ENCODE results near the gene RILPL2. TPM values are rescaled to one million over a fixed set of nuclear protein-coding genes. Genes with fewer than 3 reads are reported as not detected.

The RILPL2 gene
- total RNA-seq, 6 experiments from 2014 or later, result 1.6 to 2.7 (median 1.8) TPM

DNA sequence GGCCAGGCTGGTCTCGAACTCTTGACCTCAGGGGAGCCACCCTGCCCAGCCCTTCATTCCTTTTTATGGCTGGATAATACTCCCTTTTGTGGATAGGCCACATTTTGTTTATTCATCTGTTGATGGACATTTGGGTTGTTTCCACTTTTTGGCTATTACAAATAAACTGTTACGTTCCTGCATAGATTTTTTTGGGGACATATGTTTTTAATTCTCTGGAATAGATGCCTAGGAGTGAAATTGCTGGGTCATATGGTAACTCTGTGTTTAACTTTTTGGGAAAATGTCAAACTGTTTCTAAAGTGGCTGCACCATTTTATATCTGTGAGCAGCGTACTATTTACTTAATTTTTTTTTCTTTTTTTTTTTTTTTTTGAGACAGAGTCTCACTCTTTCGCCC lies 42.7 kb downstream of the RILPL2 start:
- WGBS (ENCODE audit: insufficient coverage, low coverage, low lambda C conversion rate, missing lambda C conversion rate), result 93% methylated on average over 3 of the region's 4 CpGs
- no peak overlapping the region for H3K27ac ChIP-seq
- H3K4me1 ChIP-seq, result peaks cover 0 to 16% (median 3%) of the 10 kb centered on the region in 4 donors
- no peak for ATAC-seq
- TF ChIP-seq, protein P1, sequence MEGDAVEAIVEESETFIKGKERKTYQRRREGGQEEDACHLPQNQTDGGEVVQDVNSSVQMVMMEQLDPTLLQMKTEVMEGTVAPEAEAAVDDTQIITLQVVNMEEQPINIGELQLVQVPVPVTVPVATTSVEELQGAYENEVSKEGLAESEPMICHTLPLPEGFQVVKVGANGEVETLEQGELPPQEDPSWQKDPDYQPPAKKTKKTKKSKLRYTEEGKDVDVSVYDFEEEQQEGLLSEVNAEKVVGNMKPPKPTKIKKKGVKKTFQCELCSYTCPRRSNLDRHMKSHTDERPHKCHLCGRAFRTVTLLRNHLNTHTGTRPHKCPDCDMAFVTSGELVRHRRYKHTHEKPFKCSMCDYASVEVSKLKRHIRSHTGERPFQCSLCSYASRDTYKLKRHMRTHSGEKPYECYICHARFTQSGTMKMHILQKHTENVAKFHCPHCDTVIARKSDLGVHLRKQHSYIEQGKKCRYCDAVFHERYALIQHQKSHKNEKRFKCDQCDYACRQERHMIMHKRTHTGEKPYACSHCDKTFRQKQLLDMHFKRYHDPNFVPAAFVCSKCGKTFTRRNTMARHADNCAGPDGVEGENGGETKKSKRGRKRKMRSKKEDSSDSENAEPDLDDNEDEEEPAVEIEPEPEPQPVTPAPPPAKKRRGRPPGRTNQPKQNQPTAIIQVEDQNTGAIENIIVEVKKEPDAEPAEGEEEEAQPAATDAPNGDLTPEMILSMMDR (IDR thresholded peaks at IDR 0.05), result no peak
- no peak for TF ChIP-seq POLR2A (IDR thresholded peaks at IDR 0.05)
- no peak overlapping the region for H3K4me3 ChIP-seq
- no peaks in the 10 kb centered on the region for H3K9me3 ChIP-seq
- H3K27me3 ChIP-seq, result no peaks in the 10 kb centered on the region
- DNase-seq, result no peak
- intact Hi-C loops (cut with DNase I), result no loop called here
- peaks cover 7 to 72% (median 23%) of the 10 kb centered on the region in 4 donors for H3K36me3 ChIP-seq

DNA sequence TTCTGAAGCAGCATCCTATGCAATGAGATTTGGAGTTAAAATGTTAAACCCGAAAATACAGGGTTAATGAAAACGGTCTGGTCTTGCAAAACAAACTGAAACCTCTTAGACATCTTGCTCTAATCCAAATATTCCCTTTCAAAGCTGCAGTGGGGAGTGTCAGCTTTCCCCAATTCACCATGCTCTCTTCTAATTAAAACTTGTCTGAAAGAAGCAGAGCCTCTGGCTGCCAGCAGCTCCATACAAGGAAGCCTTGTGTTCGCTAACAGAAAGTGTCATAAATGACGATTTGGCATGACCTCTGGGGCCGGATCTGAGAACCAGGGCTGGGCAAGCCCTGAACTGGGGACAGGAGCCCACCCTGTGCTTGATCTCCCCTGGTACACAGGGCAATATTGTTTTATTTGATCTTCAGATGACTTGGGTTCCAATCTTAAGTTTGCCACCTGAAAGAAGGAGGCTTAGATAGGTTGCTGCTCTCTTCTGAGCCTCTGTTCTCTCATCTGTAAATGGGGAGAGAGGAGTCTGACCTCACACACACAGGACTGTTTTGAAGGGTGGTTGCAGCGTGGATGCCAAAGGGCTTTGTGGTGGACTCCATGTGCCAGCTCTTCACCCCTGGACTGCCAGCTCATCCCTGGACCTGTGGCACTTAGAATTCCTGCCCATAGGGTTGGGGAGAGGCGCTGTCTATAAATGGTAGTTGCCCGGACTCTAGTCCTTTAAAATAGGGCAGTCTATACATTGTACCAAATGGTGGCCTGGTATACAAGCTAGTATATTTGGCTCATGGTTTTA lies 44.7 kb downstream of the RILPL2 start:
- DNase-seq, result no peak
- 59% methylated on average over 3 of the region's 8 CpGs for WGBS (ENCODE audit: insufficient coverage, low coverage, low lambda C conversion rate, missing lambda C conversion rate)
- TF ChIP-seq, protein P1 (IDR thresholded peaks at IDR 0.05), result no peak
- no peak for TF ChIP-seq POLR2A (IDR thresholded peaks at IDR 0.05)
- Histone ChIP-seq H3K4me1 (peaks cover 0 to 16% (median 7%) of the 10 kb centered on the region in 4 donors), H3K4me3 (no peak overlapping the region), H3K36me3 (peaks cover 2 to 60% (median 19%) of the 10 kb centered on the region in 4 donors), H3K9me3 (no peaks in the 10 kb centered on the region), H3K27me3 (no peaks in the 10 kb centered on the region), H3K27ac (no peak overlapping the region)
- intact Hi-C loops (cut with DNase I), result no loop called here
- ATAC-seq, result no peak

DNA sequence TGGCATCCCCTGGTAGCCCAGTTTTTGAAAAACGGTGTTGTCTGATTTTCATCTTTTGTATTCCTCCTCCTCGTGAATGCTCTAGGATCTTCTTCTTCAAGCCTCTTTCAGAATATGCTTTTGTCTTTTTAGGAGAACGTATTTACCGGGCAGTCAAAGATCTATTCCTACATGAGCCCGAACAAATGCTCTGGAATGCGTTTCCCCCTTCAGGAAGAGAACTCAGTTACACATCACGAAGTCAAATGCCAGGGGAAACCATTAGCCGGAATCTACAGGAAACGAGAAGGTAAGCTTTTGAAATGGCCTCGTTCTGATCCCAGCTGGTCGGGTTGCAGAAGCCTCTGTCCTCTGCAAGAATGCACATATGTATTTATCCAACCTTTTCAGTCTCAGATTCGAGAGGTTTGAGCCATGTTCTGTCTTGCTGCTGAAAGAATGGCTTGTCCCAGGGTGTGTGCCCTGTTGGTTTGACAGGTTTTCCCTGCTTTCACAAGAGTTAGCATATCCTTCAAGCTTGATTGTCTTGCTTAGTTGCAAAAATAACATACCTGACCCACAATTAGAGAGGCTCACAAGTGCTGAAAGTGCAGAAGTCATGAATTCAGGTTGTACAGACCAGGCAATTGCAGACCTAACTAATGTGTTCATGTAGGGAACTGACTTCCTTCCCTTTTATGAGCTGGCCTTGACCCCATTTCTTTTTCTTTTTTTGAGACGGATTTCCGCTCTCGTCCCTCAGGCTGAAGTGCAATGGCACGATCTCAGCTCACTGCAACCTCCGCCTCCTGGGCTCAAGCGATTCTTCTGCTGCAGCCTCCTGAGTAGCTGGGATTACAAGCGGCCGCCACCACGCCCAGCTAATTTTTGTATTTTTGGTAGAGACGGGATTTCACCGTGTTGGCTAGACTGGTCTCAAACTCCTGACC lies 45.7 kb downstream of the RILPL2 start:
- peak overlapping the region in 2 of 3 donors; percentile 70 to 77 for H3K4me3 ChIP-seq
- WGBS (ENCODE audit: insufficient coverage, low coverage, low lambda C conversion rate, missing lambda C conversion rate), result 62% methylated on average over 23 of the region's 23 CpGs
- H3K4me1 ChIP-seq, result peaks cover 0 to 16% (median 7%) of the 10 kb centered on the region in 4 donors
- no peaks in the 10 kb centered on the region for H3K27me3 ChIP-seq
- no peaks in the 10 kb centered on the region for H3K9me3 ChIP-seq
- intact Hi-C loops (cut with DNase I), result no loop called here
- DNase-seq (no peak), ATAC-seq (peak in 1 of 4 donors; percentile 3)
- H3K36me3 ChIP-seq, result peaks cover 0 to 50% (median 12%) of the 10 kb centered on the region in 4 donors
- peak overlapping the region in 2 of 3 donors; percentile 60 to 76 for H3K27ac ChIP-seq
- TF ChIP-seq, protein P1 (IDR thresholded peaks at IDR 0.05), result no peak
- no peak for TF ChIP-seq POLR2A (IDR thresholded peaks at IDR 0.05)

DNA sequence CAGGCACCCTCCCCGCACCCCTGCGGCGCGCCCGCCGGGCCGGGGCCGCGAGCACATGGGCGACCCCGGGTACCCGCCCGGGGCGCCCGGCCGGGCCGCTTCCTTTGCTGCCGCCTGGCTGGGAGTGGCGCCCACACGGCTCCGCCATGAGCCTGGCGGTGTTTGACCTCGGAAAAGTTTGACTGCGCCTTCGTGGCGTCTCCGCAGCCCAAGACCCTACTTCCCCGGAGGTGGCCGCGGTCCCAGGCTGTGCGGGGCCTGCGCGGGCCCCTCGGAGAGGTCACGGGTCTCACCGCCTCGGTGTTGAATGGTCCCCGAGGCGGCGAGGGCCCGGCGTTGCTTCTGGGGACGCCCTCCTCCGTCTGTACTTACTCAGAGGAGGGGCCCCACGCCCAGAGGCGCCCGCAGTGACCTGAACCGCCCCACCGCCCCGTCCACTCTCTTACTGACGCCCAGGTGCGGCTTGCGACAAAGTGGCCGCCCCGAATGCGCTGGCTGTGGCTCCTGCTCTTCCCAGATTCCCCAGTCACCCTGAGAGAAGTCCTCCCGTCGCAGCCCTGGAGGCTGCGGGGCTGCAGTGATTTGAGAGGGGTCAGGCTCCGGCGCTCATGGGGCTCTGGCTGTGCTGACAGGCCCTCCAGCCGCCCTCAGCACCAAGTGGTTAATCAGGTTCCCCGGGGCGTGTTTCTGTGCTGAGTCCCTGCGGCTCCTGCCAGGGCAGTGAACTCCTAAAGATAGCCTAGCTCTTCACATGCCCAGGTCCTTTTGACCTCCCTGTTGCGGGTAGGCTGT lies 46.7 kb downstream of the RILPL2 start:
- no peaks in the 10 kb centered on the region for H3K27me3 ChIP-seq
- intact Hi-C loops (cut with DNase I), result no loop called here
- 0% methylated on average over 12 of the region's 66 CpGs for WGBS (ENCODE audit: insufficient coverage, low coverage, low lambda C conversion rate, missing lambda C conversion rate)
- peak overlapping the region in 2 of 3 donors; percentile 60 to 76 for H3K27ac ChIP-seq
- TF ChIP-seq POLR2A (IDR thresholded peaks at IDR 0.05), result no peak
- TF ChIP-seq, protein P1 (IDR thresholded peaks at IDR 0.05), result no peak
- H3K9me3 ChIP-seq, result no peaks in the 10 kb centered on the region
- H3K4me3 ChIP-seq, result peak overlapping the region; percentile 64 to 77 (median 70)
- ATAC-seq (peak; percentile 58 to 75 (median 68)), DNase-seq (peak; percentile 73 to 82 (median 75))
- peaks cover 0 to 40% (median 6%) of the 10 kb centered on the region in 4 donors for H3K36me3 ChIP-seq
- peaks cover 0 to 19% (median 8%) of the 10 kb centered on the region in 4 donors for H3K4me1 ChIP-seq
